ENCODE measurements around the gene GNL1. TPM values are rescaled to one million over a fixed set of nuclear protein-coding genes. Genes with fewer than 3 reads are reported as not detected.

GNL1 gene
- total RNA-seq, 1 donor from 2014 or later = 109 TPM

DNA sequence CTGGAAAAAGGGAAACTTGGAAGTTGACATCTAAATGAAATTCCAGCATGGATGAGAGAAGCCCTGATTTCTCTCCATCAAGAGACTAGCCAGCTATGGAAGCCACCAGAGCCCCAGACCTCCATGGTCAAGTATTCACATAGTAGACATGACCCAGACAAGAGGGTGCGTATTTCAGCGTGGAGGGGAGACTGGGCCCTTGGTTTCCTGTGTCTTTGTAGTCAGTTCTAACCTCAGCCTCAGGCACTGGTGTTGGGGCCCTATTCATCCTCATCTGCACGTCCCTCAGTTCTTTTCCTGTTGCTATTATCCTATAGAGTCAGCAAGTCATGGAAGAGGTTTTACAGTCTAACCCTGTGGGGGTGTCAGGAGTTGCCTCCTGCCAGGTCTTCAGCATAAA is 12.5 kb downstream of the GNL1 start:
- Mint-ChIP-seq H3K27ac (ENCODE audit: unreplicated experiment) (peak overlapping the region; percentile 49), H3K9me3 (ENCODE audit: unreplicated experiment) (no peaks in the 10 kb centered on the region), H3K4me3 (ENCODE audit: unreplicated experiment) (peak overlapping the region; percentile 59), H3K4me1 (ENCODE audit: unreplicated experiment) (peaks cover 30% of the 10 kb centered on the region), H3K27me3 (ENCODE audit: unreplicated experiment) (peaks cover 8% of the 10 kb centered on the region), H3K36me3 (ENCODE audit: low read depth, unreplicated experiment) (peaks cover 16% of the 10 kb centered on the region)
- no peak for DNase-seq (ENCODE audit: low spot score)
- no peak for TF ChIP-seq CTCF (IDR thresholded peaks at IDR 0.05; ENCODE audit: unreplicated experiment)

- Mint-ChIP-seq H3K27ac (ENCODE audit: unreplicated experiment) (peak overlapping the region; percentile 95), H3K4me1 (ENCODE audit: unreplicated experiment) (peaks cover 30% of the 10 kb centered on the region), H3K9me3 (ENCODE audit: unreplicated experiment) (no peaks in the 10 kb centered on the region), H3K4me3 (ENCODE audit: unreplicated experiment) (peak overlapping the region; percentile 57), H3K36me3 (ENCODE audit: low read depth, unreplicated experiment) (peaks cover 9% of the 10 kb centered on the region), H3K27me3 (ENCODE audit: unreplicated experiment) (peaks cover 6% of the 10 kb centered on the region)
- peak; percentile 15 for DNase-seq (ENCODE audit: low spot score)
- TF ChIP-seq CTCF (IDR thresholded peaks at IDR 0.05; ENCODE audit: unreplicated experiment) = no peak
Observed at GRCh38 chr6:30542915-30543314, 13.4 kb downstream of the GNL1 start.

- Mint-ChIP-seq H3K27ac (ENCODE audit: unreplicated experiment) (peak overlapping the region; percentile 95), H3K4me3 (ENCODE audit: unreplicated experiment) (peak overlapping the region; percentile 61), H3K9me3 (ENCODE audit: unreplicated experiment) (no peaks in the 10 kb centered on the region), H3K36me3 (ENCODE audit: low read depth, unreplicated experiment) (peaks cover 9% of the 10 kb centered on the region), H3K4me1 (ENCODE audit: unreplicated experiment) (peaks cover 30% of the 10 kb centered on the region), H3K27me3 (ENCODE audit: unreplicated experiment) (peaks cover 6% of the 10 kb centered on the region)
- DNase-seq (ENCODE audit: low spot score) = no peak
- TF ChIP-seq CTCF (IDR thresholded peaks at IDR 0.05; ENCODE audit: unreplicated experiment) = no peak
Observed at GRCh38 chr6:30542404-30542725, 13.9 kb downstream of the GNL1 start.

- Mint-ChIP-seq H3K4me1 (ENCODE audit: unreplicated experiment) (peaks cover 30% of the 10 kb centered on the region), H3K9me3 (ENCODE audit: unreplicated experiment) (no peaks in the 10 kb centered on the region), H3K27me3 (ENCODE audit: unreplicated experiment) (peaks cover 6% of the 10 kb centered on the region), H3K27ac (ENCODE audit: unreplicated experiment) (peak overlapping the region; percentile 95), H3K36me3 (ENCODE audit: low read depth, unreplicated experiment) (peaks cover 6% of the 10 kb centered on the region), H3K4me3 (ENCODE audit: unreplicated experiment) (peak overlapping the region; percentile 61)
- peak; percentile 96 for TF ChIP-seq CTCF (IDR thresholded peaks at IDR 0.05; ENCODE audit: unreplicated experiment)
- DNase-seq (ENCODE audit: low spot score) = peak; percentile 78
Observed at GRCh38 chr6:30541515-30542403, 14.5 kb downstream of the GNL1 start.

DNA sequence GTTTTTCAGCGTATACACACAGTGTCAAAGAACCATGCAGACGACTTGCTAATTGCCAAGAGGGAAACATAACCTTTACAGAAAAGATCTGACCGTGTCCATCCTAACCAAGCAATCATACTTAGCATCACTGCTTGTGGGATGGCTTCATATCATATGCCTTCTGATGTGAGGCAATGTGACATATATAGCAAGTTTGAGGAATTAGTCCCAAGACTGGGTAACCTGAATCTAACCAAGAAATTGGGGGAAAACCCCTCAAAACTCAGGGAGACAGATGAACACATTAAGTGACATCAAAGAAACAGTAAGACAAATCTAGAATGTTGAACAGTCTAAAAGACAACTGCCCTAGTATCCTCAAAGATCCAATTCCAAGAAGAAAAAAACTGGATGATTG is 18.4 kb downstream of the GNL1 start:
- Mint-ChIP-seq H3K4me1 (ENCODE audit: unreplicated experiment) (peaks cover 22% of the 10 kb centered on the region), H3K36me3 (ENCODE audit: low read depth, unreplicated experiment) (peaks cover under 1% of the 10 kb centered on the region), H3K27ac (ENCODE audit: unreplicated experiment) (no peak overlapping the region), H3K27me3 (ENCODE audit: unreplicated experiment) (peaks cover 5% of the 10 kb centered on the region), H3K4me3 (ENCODE audit: unreplicated experiment) (no peak overlapping the region), H3K9me3 (ENCODE audit: unreplicated experiment) (no peaks in the 10 kb centered on the region)
- no peak for DNase-seq (ENCODE audit: low spot score)
- TF ChIP-seq CTCF (IDR thresholded peaks at IDR 0.05; ENCODE audit: unreplicated experiment) = no peak
